SK-MEL-5 (cell line): ENCODE measurements around the gene CTDP1. TPM values are rescaled to one million over a fixed set of nuclear protein-coding genes. Genes with fewer than 3 reads are reported as not detected.

ENCODE experiments used
- DNase-seq: peaks from one replicate; pipeline ENCODE4 v3.0.0-alpha.2; 2016; ENCODE audit warnings: low read depth, low spot score
- in situ Hi-C: cut with HindIII; loops from 2 replicates; pipeline ENCODE4 v1.10.0; 2016; ENCODE audit warnings: low sequenced_read_pairs, high pct_unique_total_duplicates, low pct_unique_long_range_greater_than_20kb
- total RNA-seq: library from RNA; depleted of rRNA; stranded (reverse); fragments of >200 nt; shearing (Covaris generic); gene quantifications from 2 replicates; pipeline ENCODE4 v1.2.3, GENCODE V29; 2014

The CTDP1 gene
- total RNA-seq, 1 experiment from 2014 or later: 17.6 TPM

- no peak for DNase-seq
- in situ Hi-C loops: no loop called here
These were observed 99.6 kb downstream of the CTDP1 start for GRCh38 chr18:79779021-79779699.

GRCh38 chr18:79779700-79780190 is 100.1 kb downstream of the CTDP1 start:
- no peak for DNase-seq
- in situ Hi-C loops: no loop called here

DNA sequence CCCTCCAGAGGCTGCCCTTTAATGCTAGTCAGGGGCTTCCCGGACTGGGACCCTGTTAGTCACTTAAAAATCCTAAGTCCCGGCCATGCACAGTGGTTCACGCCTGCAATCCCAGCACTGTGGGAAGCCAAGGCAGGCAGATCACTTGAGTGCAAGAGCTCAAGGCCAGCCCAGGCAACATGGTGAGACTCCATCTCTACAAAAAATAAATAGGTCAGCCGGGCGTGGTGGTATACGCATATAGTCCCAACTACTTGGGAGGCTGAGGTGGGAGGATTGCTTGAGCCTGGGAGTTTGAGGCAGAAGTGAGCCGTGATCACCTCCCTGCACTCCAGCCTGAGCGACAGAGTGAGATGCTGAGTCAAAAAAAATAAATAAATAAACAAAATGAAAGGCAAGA is 100.9 kb downstream of the CTDP1 start:
- no peak for DNase-seq
- in situ Hi-C loops: no loop called here

GRCh38 chr18:79781331-79781941 is 101.8 kb downstream of the CTDP1 start:
- no peak for DNase-seq
- in situ Hi-C loops: no loop called here

GRCh38 chr18:79782566-79783308 is 103.1 kb downstream of the CTDP1 start:
- no peak for DNase-seq

GRCh38 chr18:79784071-79784913 is 104.7 kb downstream of the CTDP1 start:
- in situ Hi-C loops: no loop called here
- no peak for DNase-seq

More at GRCh38 chr18:79782566-79783308, 103.1 kb downstream of the CTDP1 start:
- in situ Hi-C loops: no loop called here

- in situ Hi-C loops: no loop called here
- DNase-seq: no peak
These were observed 105.6 kb downstream of the CTDP1 start for GRCh38 chr18:79784965-79785770.

DNA sequence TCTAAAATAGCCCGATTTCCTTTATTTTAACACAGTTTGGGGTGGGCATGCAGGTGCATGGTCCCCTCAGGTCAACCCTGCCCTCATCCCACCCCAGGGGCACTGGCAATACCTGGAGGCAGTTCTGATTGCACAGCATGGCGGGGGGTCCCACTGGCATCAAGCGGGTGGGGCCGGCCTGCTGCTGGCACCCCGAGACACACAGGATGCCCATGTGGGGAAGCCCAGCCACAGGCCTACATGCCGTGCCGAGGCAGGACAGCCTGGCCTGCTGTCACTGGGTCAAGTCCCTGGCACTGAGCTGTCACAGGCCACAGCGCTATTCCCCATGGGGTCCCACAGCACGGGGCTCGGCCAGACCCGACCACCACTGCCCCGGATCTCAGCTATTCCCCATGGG is 106.2 kb downstream of the CTDP1 start:
- in situ Hi-C loops: no loop called here
- DNase-seq: no peak

DNA sequence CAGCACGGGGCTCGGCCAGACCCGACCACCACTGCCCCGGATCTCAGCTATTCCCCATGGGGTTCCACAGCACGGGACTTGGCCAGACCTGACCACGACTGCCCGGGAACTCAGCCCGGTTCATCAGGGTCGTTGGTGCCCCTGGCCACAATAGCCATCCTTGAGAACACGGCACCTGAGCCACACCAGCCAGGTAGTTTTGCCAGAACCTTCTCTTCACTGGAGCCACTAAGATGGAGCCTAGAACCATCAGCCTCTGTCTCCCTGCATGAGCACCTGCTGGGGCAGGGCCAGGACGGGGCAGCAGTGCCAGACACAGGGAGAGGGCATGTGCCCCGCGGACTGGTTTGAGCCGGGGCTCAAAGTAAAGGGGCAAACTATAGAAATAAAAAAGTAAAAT is 106.7 kb downstream of the CTDP1 start:
- in situ Hi-C loops: no loop called here
- DNase-seq: no peak

DNA sequence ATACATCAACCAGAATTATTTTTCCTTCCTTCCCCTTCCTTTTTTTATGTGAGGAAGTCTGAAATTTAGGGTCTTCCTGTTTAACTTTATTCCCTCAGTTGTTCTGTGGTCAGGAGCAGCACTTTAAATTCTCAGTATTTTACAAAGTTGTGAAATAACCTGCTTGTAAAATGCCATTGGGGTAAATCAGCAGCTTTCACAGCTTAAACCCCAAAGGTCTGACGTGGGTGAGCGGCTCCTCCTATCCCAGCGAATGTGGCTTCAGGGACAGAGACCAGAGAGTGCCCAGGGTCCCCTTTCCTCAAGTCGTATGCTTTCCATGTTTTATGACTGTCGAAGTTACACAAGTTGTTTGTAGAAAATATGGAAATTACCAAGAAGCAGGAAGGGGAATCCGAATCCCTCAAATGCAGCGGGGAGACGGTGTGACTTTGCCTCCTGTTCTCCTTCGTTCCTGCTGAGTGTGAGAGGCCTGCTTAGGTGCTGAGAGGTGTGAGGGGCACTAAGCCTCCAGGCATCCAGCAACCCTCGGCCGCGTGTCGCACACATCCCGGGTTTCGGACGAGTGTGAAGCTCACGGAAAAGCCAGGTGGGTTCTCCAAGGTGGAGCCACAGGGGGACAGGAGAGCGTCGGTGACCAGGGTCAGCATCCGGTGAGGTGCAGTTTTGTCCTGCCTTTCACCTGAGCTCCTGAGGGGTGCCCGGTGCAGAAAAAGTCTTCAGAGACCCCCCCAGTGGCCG is 107.4 kb downstream of the CTDP1 start:
- in situ Hi-C loops: no loop called here
- DNase-seq: no peak

DNA sequence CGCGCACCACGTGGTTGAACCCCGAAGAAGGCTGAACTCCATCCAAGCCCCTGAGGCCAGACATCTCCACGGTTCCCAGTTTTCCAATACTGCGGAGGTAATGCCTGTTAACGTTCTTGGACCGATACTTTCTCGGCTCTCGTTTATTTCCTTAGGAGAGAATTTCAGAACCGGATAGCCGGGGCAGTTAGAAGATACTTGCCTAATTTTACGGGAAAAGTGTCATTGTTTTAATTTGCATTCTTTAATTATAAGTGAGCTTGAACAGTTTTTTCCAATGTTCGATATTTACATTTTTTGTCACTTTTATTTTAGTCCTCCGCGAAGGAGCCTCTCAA is 107.9 kb downstream of the CTDP1 start:
- no peak for DNase-seq
- in situ Hi-C loops: no loop called here

DNA sequence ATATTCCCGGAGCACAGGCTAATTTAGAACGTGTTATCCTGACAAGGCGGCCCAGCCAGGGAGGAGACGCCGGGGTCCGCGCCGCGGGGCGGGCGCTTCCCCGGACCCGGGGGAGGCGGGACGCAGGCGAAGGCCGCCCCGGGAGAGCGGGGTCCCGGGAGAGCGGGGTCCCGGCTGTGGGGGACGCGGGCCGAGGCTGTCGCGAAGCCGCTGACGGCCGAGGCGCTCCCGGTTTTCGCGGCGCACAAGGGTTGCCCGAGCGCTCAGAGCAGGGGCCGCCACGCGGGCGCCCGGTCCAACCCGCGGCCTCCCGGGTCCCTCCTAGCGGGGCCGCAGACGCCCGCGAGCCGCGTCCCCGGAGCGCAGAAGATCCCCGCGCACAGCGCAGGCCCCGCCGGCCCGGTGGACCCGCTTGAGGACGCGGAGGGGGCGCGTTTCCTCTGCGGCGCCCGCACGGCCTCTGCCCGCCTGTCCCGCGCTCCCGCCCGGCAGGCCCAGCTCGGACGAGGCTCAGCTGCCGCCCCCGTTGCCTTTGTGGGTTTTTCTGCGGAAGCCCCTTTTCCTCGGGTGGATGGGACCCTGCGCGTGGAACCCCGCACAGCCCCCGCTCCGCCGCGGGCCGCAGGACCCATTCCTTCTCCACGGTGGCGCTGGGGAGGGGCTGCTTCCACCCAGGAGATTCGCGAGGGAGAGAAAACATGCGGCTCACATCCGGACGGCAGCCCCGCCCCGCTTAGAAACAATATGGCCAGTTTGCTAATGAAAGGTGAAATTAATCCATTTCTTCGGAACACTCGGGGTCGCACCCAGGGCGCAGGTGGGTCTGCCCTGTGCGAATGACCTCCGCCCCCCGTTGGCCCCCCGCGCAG is 108.5 kb downstream of the CTDP1 start:
- in situ Hi-C loops: no loop called here
- no peak for DNase-seq

GRCh38 chr18:79788734-79789085 is 109.1 kb downstream of the CTDP1 start:
- in situ Hi-C loops: no loop called here
- no peak for DNase-seq

DNA sequence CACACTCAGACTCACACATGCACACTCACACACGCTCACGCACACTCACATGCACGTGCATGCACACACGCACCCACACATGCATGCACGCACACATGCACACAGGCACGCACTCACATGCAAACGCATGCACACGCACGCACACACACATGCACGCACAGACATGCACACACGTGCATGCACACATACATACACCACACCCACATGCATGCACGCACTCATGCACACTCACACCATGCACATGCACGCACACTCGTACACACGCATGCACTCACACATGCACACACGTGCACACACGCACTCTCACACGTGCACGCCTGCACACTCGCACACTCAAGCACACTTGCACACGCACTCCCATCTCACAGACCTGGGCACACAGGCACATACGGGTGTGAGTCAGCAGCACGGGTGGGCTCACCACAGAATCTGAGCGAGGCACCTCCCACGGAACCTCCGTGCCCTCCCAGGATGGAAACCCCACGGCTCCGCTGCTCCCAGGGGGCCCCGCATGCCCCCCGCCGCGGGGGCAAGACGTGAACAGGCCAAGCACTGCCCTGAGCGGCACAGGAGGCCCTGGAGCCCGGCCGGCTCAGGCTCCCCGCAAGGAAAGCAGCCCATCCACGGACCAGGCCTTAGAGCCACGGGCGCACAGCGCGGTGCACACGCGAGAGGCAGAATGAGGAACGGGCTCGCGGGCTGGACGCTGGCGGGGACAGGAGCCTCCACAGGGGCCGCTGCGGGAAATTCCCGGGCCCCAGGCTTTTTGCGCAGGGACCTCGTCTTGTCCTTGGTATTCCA is 109.7 kb downstream of the CTDP1 start:
- DNase-seq: no peak
- in situ Hi-C loops: no loop called here
